Measurements from ENCODE around the gene ANKRD42.

GRCh38 chr11:83252941-83253340, 59.4 kb downstream of the ANKRD42 start:
- TF ChIP-seq CTCF (IDR thresholded peaks at IDR 0.05) (no peak), TEAD4 (CRISPR knock-in tag; IDR thresholded peaks at IDR 0.05) (no peak), ATF6 (CRISPR knock-in tag; IDR thresholded peaks at IDR 0.05) (no peak), USF1 (CRISPR knock-in tag; IDR thresholded peaks at IDR 0.05) (no peak)

Measured in WTC11 (cell line).